Measurements from ENCODE around the gene UBAC2.

UBAC2 gene

DNA sequence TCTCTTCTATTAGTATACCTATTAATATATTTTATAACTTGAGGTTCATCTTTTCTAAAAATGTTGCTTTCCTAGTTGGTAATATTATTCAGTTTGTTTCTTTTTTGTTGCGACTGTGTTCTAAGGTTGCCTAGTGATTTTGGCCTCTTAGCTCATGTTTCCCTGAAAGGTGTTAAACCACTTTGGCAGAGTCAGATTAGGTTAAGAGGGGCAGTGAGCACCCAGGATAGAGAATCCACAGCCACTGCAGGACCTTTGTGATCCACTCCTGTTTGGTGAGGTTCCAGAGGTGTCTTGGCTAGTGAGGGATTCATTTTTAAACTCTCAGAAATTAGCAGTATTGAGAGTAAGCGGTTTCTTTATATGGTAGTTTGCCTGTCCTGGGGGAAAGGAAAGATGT, 72.5 kb downstream of the UBAC2 start:
- DNase-seq: no peak

DNA sequence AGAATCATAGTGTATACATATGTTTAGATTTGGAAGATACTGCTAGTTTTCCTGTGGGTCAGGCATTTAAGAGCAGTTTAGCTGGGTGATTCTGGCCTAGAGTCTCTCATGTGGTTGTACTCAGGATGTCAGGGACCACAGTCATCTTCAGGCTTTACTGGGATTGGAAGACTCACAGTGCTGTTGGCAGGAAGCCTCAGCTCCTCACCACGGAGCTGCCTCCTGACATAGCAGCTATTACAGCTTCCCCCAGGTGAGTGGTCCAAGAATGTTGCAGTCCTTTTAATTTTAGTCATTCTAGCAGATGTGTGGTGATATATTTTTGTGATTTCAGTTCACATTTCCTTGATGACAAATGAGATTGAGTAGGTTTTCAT, 74.4 kb downstream of the UBAC2 start:
- no peak for DNase-seq

DNA sequence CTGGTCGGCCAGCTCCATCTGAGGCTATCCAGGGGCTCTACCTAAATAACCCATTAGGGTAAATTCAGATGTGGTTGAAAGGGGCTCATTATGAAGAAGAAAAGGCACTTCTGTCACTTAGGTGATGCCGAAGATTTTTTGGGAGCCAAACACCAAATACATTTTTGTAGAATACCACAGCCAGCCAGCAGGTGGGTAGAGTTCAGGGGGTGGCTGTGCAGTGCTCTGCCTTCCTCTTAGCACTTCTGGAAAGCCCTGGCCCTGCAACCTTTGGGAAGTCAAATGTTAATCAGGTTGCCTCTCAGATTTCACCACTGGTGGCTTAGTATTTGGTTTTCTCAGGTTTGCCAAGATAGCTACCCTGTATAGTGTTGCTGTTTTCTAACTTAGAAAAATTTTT, 76.1 kb downstream of the UBAC2 start:
- no peak for DNase-seq

DNA sequence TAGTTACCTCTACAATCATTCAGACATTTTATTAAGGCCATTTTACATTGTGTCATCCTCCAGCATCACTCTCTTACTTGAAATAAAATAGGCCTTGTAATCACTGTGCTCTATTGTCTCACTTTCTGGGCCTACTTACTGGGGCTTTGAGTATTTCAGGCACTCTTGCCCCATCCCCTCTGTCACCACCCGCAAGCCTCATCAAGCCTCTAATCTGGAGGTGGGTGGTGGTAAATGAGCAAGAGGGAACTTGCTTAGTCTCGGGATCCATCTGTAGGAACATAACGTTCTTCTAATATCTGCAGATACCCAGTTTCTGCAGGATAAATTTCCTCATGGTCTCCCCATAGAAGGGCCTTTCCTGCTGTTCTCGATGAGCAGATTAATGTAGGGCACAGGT, 77.0 kb downstream of the UBAC2 start:
- no peak for DNase-seq

DNA sequence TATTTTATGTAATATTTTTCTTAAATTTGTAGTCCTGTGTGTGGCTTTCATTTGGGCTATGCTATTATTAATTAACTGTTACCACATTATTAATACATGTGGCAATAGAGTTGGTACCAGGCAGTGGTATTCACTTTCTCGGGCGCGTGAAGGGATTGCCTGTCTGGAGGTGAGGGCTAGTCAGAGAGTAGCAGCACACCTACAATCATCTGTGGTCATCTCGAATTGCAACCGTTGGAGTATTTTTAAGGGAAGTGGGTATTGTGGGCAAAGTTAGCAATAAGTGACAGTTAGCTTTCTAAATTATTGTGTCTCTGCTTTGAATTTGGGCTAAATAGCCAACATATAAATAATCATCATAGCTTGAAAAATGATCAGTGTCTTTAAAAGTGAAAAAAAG, 77.5 kb downstream of the UBAC2 start:
- no peak for DNase-seq

DNA sequence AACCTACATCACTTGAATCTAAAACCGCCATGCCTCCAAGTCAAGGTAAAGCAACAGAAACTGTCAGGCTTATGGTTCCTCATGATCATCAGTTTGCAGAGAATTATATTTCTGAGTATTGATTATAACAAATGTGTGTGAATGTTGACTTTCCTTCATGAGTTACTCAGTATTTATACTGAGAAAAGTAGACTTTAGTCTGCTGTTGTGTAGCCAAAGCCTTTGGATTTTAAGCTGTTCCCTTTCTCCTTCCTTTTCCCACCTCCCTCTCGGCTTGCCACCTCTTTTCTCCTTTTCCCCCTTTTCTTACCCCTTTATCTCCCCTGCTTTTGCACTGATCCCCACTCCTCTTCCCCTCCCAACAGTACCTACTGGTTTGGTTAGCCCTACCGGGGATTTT, 78.2 kb downstream of the UBAC2 start:
- DNase-seq: no peak

DNA sequence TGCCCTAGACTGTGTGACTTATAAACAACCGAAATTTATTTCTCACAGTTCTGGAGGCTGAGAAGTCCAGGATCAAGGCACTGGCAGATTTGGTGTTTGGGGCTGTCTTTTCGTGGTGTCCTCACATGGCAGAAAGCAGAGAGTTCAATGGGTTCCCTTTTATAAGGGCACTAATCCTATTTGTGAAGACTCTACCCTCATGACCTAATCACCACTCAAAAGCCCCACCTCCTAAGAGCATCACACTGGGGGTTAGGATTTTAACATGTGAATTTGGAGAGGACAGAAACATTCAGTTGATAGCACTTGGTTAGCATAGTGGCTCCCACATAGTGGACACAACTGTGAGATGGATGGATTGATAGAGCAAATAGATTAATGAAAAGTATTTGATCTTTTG, 79.0 kb downstream of the UBAC2 start:
- no peak for DNase-seq

DNA sequence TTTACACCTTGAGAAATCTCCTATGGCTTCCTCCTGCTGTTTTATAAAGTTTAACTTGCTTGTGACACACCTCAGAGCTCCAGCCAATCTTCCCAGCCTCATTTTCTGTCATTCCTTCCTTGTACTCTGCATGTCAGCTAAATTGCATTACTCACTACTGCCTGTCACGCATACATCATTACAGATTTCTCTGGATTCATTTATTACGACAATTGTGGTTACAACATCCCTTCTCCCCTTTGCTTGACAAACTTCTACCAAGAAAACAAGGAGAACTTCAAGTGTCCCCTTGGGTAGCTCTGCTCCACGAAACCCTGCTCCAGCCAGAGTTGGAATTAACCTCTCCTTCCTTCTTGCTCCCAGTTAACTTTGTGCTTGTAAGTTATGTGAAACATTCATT, 79.5 kb downstream of the UBAC2 start:
- DNase-seq: no peak

DNA sequence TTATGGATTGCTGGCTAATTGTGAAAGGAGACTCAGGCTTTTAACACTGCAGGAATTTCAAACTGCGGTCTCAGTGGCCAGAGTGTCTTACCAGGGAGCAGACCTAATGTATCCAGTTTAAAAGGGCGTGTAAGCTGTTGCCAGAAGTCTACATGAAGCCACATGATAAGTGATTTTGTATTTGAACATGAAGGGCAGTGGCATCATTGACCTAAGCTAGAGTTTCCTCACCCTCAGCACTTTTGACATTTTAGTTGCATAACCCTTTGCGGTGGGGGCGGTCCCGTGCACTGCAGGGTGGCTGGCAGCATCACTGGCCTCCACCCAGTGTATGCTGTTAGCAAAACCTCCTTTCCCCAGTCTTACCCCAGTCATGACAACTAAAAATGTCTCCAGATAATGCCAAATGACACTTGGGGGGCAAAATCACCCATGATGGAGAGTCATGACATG, 81.2 kb downstream of the UBAC2 start:
- no peak for DNase-seq

DNA sequence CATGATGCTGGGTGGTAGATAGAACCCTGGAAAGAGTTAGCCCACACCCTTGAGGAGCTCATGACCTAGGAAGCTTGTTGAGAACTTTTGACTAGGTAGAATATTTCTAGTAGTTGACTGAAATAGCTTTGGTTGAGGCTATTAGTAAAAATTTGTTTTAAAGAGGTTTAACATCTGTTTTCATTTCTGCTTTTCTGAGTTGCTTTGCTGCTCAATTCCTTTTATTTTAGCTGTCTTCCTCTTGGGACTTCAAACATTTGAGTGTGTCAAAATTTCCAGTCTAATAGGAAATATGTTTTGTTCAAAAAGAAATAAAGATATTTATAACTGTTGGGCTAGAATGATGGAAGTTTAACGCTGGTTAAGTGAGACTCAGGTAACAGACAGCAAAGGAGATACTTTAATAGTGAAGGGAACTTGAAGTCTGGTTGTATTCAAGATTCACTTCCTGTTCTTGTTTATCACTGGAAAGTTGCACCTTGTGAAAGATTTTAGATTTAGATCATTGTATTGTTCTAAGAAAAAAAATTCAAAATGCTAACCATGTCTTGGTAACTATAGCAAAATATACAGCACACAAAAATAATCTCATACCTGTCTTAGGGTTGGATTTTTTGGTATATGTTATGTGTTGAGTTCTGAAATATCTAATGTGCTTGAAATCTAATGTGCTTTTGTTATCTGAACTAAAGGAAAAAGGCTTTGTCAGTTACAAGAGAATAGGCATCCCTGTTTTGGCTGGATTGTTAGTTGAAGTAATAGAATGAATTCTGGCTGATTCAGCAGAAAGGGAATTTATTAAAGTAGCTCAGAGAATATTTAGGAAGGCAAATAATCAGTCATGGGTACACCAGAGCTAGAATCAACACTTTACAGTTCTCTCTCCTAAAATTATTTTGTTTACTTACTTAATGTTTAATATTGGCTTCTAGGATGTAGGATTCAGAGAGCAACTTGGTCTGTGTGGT, 81.9 kb downstream of the UBAC2 start:
- DNase-seq: no peak

DNA sequence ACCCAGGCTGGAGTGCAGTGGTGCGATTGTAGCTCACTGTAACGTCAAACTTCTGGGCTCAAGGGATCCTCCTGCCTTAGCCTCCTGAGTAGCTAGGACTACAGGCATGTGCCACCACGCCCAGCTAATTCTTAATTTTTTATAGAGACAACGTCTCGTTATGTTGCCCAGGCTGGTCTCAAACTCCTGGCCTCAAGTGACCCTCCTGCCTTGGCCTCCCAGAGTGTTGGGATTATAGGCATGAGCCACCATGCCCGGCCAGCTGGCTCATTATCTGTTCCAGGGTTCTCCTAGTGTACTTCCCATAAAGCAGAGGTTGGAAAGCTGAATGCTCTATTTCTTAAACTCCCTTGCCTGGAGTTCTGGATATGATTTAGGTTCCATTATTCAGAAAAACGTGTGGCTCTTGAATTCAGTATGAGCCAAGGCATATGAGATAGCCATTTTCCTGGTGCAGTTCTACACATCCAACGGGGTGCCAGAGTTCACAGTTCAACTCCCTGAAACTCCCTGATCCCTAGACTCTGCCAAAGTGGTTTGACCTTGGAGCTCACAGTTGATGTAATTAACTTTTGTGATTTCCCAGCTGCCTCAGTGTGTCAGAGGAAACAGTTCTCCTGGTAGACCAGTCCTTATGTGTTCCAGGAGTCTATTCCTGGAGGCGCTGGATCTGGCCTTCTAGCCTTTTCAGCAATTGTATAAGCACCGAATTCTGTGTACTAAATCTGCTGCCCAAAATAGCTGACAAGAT, 85.0 kb downstream of the UBAC2 start:
- no peak for DNase-seq

DNA sequence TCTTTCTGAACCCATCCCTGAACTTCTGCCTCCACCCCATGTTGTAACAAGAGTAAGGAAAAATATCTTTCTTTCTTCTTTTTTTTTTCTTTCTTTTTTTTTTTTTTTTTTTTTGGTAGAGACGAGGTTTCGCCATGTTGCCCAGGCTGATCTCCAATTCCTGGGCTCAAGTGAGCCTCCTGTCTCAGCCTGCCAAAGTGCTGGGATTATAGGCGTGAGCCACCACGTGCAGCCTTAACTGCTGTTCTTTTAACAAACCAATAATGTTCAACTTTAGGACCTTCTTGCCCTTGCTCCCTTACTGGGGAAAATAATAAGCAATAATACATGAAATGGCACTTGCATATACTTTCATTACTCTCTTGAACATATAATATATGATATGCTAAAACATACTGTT, 86.9 kb downstream of the UBAC2 start:
- DNase-seq: no peak

DNA sequence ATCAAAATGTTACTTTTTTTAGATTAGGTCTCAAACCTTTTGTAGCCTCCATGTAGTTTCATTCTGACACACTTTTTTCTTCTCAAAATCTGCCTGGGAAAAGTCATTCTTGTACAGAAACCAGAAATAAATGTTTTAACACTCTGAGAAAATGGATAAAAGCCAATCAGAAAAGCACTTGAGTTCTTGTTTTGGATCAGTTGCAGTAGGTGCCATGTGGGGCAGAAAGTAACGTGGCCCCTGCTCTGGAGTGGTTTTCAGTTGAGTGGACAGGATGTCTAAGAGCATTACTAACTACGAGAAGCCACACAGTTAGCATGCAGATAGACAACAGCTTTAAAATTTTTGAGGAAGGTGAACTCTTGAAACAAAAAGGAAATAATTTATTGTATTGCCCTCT, 87.4 kb downstream of the UBAC2 start:
- DNase-seq: no peak

DNA sequence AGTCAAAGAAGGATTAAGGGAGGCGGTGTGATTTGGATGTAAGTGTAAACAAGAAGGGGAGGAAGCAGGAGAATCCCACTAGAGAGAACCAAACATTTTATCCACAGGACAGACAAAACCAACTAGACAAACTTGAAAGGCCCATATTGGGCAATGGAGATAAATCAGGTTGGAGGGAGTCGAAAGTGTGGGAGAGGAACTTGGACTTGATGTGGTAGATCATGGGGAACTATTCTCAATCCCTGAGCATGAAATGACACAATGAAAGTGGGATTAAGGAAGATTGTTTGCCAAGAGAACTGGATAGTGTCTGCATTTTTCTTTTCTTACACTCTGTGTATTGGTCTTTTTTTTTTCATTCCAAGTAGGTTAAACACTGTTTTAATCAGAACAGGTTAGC, 88.6 kb downstream of the UBAC2 start:
- DNase-seq: no peak

DNA sequence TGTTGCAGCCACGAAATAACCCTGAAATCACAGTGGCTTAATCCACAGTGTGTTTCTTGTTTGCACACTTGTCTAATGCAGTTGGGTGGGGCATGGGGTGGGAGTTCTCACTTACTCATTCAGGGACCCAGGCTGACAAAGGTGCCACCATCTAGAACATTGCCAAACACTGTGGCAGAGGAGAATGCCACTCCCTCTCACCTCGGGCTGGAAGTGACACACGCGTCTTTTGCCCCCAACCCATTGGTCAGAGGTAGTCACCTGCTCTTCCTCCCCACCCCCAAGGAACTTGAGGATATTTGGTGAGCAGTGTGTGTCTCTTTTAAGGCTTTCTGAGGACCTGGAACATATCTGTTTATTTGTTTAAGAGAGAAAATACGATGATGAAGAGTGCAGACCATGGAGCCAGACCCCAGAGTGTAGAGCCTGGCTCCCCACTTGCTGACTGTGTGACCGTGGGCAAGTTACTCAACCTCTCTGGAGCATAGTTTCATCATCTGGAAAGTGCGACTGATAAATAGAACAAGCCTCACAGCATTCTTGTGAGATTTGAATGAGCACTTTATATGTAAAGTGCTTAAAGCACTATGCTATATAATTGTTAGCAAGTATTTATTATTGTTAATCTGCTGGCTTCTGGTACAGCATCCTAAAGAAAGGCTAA, 89.2 kb downstream of the UBAC2 start:
- no peak for DNase-seq

DNA sequence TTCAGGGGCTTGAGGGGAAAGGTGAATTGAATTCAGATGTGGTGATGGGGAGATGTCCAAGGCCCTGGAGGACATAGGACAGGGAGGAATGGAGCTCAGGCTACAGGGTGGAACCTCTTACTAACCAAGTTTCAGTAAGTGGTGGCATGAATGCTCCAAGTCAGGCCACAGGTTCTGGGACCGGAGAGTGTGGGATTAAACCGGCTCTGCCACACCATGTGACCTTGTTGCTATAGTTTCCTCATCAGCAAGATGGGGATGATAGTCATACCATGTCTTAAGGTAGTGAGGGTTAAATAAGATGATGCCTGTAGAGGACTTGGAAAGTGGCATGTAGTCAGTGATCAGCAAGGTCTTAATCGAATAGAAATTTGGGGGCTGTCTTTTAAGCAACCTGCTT, 90.2 kb downstream of the UBAC2 start:
- DNase-seq: no peak

DNA sequence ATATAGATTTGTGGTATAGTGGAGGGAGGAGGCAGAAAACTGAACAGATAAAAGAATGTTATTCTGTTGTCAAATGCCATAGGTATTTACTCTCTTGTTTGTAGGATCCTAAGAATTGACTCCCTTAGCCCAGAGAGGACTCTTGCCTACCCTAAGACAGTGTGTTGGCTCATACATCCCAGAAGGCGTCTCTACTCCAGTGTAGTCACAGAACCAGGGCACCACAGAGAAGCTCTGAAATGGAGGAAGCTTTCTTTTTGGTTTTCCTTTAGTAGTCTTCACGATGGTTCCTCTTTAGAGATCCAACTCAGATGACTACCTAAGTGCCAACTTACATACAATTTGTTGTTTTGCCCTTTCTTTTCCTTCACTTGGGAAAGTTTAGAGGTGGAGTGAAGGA, 92.5 kb downstream of the UBAC2 start:
- DNase-seq: no peak

DNA sequence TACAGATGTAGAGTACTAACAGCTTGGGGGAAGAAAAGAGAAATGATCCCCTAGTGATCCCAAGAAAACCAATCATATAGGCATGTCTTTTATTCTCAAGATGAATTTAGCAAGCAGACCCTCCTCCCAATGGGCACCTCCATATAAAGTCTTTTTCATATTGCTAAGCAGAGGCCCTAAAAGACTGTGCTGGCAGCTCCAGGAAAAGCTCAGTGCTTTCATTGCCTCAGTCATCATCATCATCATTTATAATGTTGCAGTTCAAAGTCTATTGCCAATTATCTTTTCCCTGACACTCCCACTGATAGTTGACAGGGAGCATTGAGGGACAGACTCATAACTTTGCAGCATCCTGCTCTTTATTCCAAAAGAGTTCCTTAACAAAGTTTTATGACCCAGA, 93.5 kb downstream of the UBAC2 start:
- no peak for DNase-seq

DNA sequence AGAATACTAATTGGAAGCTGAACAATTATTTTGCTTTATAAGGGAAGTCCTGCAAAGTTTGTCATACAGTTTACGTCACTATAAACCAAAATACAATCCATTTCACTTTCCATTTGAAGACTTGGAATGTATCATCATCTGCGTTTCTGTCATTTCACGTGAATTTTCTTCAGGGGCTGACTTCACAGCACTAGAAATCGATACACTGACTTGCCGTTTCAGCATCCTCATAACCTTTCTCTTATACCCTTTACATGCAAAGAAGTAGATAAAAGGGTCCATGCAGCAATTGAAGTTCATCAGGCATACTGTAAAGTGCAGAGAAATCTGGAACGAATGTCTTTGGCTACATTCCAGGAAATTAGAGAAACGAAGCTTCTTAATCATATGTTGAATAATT, 94.3 kb downstream of the UBAC2 start:
- no peak for DNase-seq

DNA sequence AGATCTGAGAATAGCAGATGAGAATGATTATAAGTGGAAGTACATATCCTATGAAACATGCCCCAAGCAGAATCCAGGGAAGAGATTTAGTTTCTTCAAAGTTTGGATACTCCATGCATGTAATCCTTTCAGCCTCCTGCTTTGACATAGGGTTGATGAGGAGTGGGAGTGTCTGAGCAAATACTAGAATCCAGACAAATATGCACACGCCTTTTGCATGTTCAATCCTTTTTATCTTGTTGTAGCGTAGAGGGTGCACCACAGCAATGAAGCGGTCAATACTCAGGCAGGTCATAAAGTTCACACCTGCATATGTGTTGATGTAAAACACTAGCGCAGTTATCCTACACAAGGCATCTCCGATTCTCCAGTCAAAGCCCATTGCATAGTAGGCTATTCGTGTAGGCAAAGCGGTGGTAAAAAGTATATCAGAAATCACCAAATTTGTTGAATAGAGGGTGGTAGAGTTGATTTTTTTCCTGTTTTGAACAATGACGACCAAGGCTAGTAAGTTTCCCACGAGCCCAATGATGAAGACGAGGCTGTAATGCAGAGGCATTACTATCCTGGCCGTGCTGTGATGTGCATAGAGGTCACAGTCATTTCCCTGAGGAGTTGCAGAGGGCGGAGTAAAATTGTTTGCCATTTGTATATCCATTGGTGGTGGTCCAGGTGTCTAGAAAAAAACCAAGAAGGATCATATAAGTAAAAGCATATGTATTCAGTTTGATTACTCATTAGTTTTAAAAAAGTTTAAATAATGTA, 95.0 kb downstream of the UBAC2 start:
- DNase-seq: no peak

DNA sequence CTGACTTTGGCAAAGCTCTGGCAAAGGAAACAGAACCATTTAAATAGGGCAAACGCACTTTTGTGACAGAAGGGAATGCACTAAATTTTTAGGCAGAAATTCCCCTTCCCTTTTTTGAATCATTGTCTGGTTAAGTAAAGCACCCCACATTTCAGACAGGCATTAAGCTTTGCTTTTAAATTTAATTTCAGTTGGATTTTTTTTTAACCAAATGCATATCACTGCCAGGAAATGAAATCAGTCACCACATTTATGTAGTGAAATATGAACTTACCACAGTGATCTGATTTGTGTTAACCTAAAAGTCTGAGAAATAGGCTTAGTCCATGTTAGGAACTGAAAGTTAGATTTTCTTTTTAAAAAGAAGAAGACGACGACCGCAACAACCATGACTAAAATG, 95.7 kb downstream of the UBAC2 start:
- DNase-seq: no peak

DNA sequence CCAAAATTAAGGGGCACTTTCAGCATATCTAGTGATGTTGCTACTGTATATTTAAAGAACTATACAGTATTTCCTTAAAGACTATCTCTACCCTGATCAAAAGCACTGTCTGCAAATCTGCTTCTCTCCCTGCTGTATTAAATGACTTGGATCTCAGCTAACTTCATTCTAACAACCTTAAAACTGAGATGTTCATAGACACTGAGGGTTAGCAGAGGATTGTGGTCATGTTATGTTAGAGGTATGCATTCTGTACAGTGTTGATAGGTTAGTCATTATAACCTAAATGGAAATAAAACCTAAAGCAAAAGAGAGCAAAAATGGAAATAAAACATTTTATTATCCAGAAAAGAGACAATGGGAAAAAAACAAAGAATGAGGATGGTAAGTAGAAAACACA, 96.7 kb downstream of the UBAC2 start:
- DNase-seq: no peak

DNA sequence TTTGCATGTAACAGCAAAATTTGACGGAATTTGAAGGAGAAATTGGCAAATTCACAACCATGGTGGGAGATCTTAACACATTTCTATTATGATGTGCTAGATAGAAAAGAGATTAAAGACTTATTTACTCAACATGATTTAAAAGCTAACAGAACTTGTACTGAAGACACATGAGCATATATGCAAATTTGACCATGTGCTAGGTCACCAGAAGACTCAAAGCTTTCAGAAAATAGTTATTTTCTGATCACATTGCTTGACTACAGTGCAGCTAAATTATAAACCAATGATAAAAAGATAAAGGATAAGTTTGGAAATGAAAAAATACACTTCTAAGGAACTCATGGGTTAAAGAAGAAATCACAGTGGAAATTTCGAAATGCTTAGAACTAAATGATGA, 97.4 kb downstream of the UBAC2 start:
- DNase-seq: no peak
